Adrenal gland (tissue), 5 donors: ENCODE measurements around the gene FN3K.

Source experiments
- POLR2A ChIP-seq, 2 donors: fragments of 450-650 bp; IDR thresholded peaks; one replicate each; pipeline ENCODE4 v1.6.1; 2017; ENCODE audit warnings: antibody characterized with exemption in 2 of 2, mild to moderate bottlenecking in 2 of 2, moderate library complexity in 1 of 2
- TF ChIP-seq, protein P1 (sequence below), 6 experiments: fragments of 450-650 bp in 4 of 6; fragments of 200-600 bp in 2 of 6; sonication (generic) in 1 of 6; IDR thresholded peaks; 1 replicate in 5 of 6; 2 replicates in 1 of 6; pipeline versions ENCODE4 v1.5.1 to v1.8.0; 2016 to 2021; ENCODE audit warnings: antibody characterized with exemption in 6 of 6, mild to moderate bottlenecking in 2 of 6, moderate library complexity in 1 of 6
- donor health status: DM: no; HTN: no; CAD: no.

- TF ChIP-seq, protein P1, sequence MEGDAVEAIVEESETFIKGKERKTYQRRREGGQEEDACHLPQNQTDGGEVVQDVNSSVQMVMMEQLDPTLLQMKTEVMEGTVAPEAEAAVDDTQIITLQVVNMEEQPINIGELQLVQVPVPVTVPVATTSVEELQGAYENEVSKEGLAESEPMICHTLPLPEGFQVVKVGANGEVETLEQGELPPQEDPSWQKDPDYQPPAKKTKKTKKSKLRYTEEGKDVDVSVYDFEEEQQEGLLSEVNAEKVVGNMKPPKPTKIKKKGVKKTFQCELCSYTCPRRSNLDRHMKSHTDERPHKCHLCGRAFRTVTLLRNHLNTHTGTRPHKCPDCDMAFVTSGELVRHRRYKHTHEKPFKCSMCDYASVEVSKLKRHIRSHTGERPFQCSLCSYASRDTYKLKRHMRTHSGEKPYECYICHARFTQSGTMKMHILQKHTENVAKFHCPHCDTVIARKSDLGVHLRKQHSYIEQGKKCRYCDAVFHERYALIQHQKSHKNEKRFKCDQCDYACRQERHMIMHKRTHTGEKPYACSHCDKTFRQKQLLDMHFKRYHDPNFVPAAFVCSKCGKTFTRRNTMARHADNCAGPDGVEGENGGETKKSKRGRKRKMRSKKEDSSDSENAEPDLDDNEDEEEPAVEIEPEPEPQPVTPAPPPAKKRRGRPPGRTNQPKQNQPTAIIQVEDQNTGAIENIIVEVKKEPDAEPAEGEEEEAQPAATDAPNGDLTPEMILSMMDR (IDR thresholded peaks at IDR 0.05): no peak
- TF ChIP-seq POLR2A (IDR thresholded peaks at IDR 0.05): no peak
These were observed 5.7 kb upstream of the FN3K start for GRCh38 chr17:82729479-82730260.
